B cell (primary cell): Measurements from ENCODE around the gene TANGO6. TPM values are rescaled to one million over a fixed set of nuclear protein-coding genes. Genes with fewer than 3 reads are reported as not detected.

Experiments used
- ATAC-seq: fragments of 200-7000 bp; cut with Tn5 transposase; one replicate; pipeline ENCODE4 v1.10.0; 2021; ENCODE audit warnings: low read depth, mild to moderate bottlenecking, moderate number of reproducible peaks, moderate library complexity
- CTCF ChIA-PET: fragments of 350-600 bp; sonication (Branson Sonifier 250); formaldehyde crosslinking; loops from one replicate; lab custom pipeline; 2021; ENCODE audit warnings: antibody characterized with exemption, inconsistent platforms; lab: Charles Lee
- POLR2A ChIA-PET: fragments of 350-600 bp; sonication (Branson Sonifier 250); formaldehyde crosslinking; loops from one replicate; lab custom pipeline; 2021; ENCODE audit warnings: antibody characterized with exemption; lab: Charles Lee
- DNase-seq: peaks from one replicate; pipeline ENCODE4 v3.0.0; 2013
- H2AFZ ChIP-seq: 2 replicates; pipeline ENCODE4 v1.6.1; 2012; ENCODE audit warnings: mild to moderate bottlenecking, low read depth, low read length; ENCODE audit not compliant: insufficient read depth, poor library complexity, severe bottlenecking
- H3K27ac ChIP-seq, 2 donors: 1 replicate in 1 of 2; 2 replicates in 1 of 2; pipeline ENCODE4 v1.5.1; 2012 to 2013; ENCODE audit warnings: low read length in 2 of 2, mild to moderate bottlenecking in 2 of 2, moderate library complexity in 1 of 2
- H3K27me3 ChIP-seq, 4 experiments: fragments of 200-600 bp in 1 of 4; sonication (generic) in 1 of 4; replicated peaks in 1 of 4; 1 replicate in 2 of 4; 2 replicates in 2 of 4; pipeline versions ENCODE4 v1.6.1 to v1.7.0; 2013 to 2016; ENCODE audit warnings: low read length in 3 of 4, mild to moderate bottlenecking in 2 of 4, mixed read lengths in 1 of 4, moderate library complexity in 1 of 4; ENCODE audit not compliant: insufficient read depth in 4 of 4, control insufficient read depth in 3 of 4; ENCODE audit errors: control extremely low read depth in 1 of 4
- H3K36me3 ChIP-seq, 2 experiments: replicated peaks in 1 of 2; 1 replicate in 1 of 2; 2 replicates in 1 of 2; pipeline versions ENCODE4 v1.6.1 to v1.7.1; 2013; ENCODE audit warnings: low read length in 1 of 2; ENCODE audit not compliant: insufficient read depth in 2 of 2, control insufficient read depth in 1 of 2; ENCODE audit errors: control extremely low read depth in 1 of 2, extremely low read depth in 1 of 2
- H3K4me1 ChIP-seq, 2 donors: fragments of 200-600 bp in 1 of 2; sonication (generic) in 1 of 2; 1 replicate in 1 of 2; 2 replicates in 1 of 2; pipeline versions ENCODE4 v1.5.1 to v1.6.1; 2013 to 2017; ENCODE audit warnings: low read length in 2 of 2; ENCODE audit not compliant: control insufficient read depth in 2 of 2, insufficient read depth in 2 of 2
- H3K4me2 ChIP-seq: replicated peaks from 2 replicates; pipeline ENCODE3; 2012; ENCODE audit warnings: mild to moderate bottlenecking, low read depth, low read length; ENCODE audit not compliant: poor library complexity, severe bottlenecking
- H3K4me3 ChIP-seq, 5 experiments: fragments of 200-600 bp in 1 of 5; sonication (generic) in 1 of 5; 1 replicate in 3 of 5; 2 replicates in 2 of 5; pipeline versions ENCODE4 v1.5.1 to v1.7.0; 2011 to 2016; ENCODE audit warnings: low read length in 4 of 5, mild to moderate bottlenecking in 4 of 5, low read depth in 2 of 5, control low read depth in 1 of 5, moderate library complexity in 1 of 5; ENCODE audit not compliant: insufficient read depth in 1 of 5; ENCODE audit errors: control extremely low read depth in 1 of 5, extremely low read depth in 1 of 5
- H3K79me2 ChIP-seq: fragments of 200-600 bp; sonication (generic); one replicate; pipeline ENCODE4 v1.6.0; 2016; ENCODE audit warnings: low read length; ENCODE audit not compliant: control insufficient read depth, insufficient read depth
- H3K9ac ChIP-seq: fragments of 200-600 bp; sonication (generic); 2 replicates; pipeline ENCODE4 v1.6.1; 2017; ENCODE audit warnings: mild to moderate bottlenecking, low read length, moderate library complexity
- H3K9me3 ChIP-seq, 3 donors: one replicate each; pipeline versions ENCODE4 v1.6.1 to v1.7.1; 2013; ENCODE audit warnings: low read length in 2 of 3; ENCODE audit not compliant: control insufficient read depth in 2 of 3, insufficient read depth in 1 of 3; ENCODE audit errors: control extremely low read depth in 1 of 3
- H4K20me1 ChIP-seq: 2 replicates; pipeline ENCODE4 v1.6.0; 2012; ENCODE audit warnings: mild to moderate bottlenecking, low read length; ENCODE audit not compliant: insufficient read depth, control insufficient read depth, poor library complexity, severe bottlenecking
- H3K27ac Mint-ChIP-seq: one replicate; pipeline ENCODE4 v1.8.0; 2021; ENCODE audit warnings: mixed read lengths
- H3K27me3 Mint-ChIP-seq: one replicate; pipeline ENCODE4 v1.8.0; 2021; ENCODE audit warnings: mixed read lengths
- H3K4me1 Mint-ChIP-seq: one replicate; pipeline ENCODE4 v1.8.0; 2021; ENCODE audit warnings: mixed read lengths
- H3K4me3 Mint-ChIP-seq: one replicate; pipeline ENCODE4 v1.8.0; 2021; ENCODE audit warnings: mixed read lengths
- H3K9me3 Mint-ChIP-seq: one replicate; pipeline ENCODE4 v1.8.0; 2022; ENCODE audit warnings: mixed read lengths; ENCODE audit not compliant: insufficient read depth
- CTCF ChIP-seq: fragments of 200-600 bp; IDR thresholded peaks from one replicate; pipeline ENCODE4 v1.8.0; 2022; ENCODE audit warnings: antibody characterized with exemption, mild to moderate bottlenecking
- EZH2 ChIP-seq: IDR thresholded peaks from 2 replicates; pipeline ENCODE4 v1.6.1; 2012; ENCODE audit warnings: borderline replicate concordance, low read depth, mild to moderate bottlenecking, moderate library complexity, low read length; ENCODE audit not compliant: insufficient read depth, poor library complexity, severe bottlenecking
- WGBS: methylation state at CpG from one replicate; pipeline ENCODE4 v1.1.5; 2013; ENCODE audit warnings: missing lambda C conversion rate; ENCODE audit not compliant: insufficient coverage; 5-methylcytosine and 5-hydroxymethylcytosine counted together
- intact Hi-C: fragments of 100-400 bp; cut with micrococcal nuclease; formaldehyde crosslinking; loops from one replicate; pipeline ENCODE4 v1.10.0; 2022
- polyA plus RNA-seq: library from polyadenylated mRNA; depleted of rRNA; stranded (reverse); fragments of >200 nt; gene quantifications from 2 replicates; pipeline ENCODE4 v1.2.3, GENCODE V29; 2012
- total RNA-seq, 2 donors: library from RNA; stranded (reverse); fragments of 120-200 nt in 1 of 2; gene quantifications; 1 replicate in 1 of 2; 2 replicates in 1 of 2; pipeline versions ENCODE4 v1.2.3 to v1.2.4, GENCODE V29; 2013 to 2022

TANGO6 gene
- total and polyA plus RNA-seq, 2 donors (not counting 1 experiment from before 2014, with no cell fraction given) = 8.0 to 42.8 TPM

GRCh38 chr16:69031877-69032301, 188.6 kb downstream of the TANGO6 start:
- Histone ChIP-seq H3K4me3 (no peak overlapping the region), H3K4me2 (no peak overlapping the region), H4K20me1 (no peaks in the 10 kb centered on the region), H3K79me2 (no peaks in the 10 kb centered on the region), H3K4me1 (no peaks in the 10 kb centered on the region), H3K27me3 (no peaks in the 10 kb centered on the region), H3K9me3 (no peaks in the 10 kb centered on the region), H3K9ac (no peak overlapping the region), H2AFZ (no peak overlapping the region), H3K36me3 (peaks cover 3 to 14% of the 10 kb centered on the region in 2 experiments), H3K27ac (no peak overlapping the region)
- no peak overlapping the region for H3K27ac Mint-ChIP-seq
- POLR2A ChIA-PET = no interaction called here
- H3K4me3 Mint-ChIP-seq = no peak overlapping the region
- WGBS = 97% methylated on average over 8 of the region's 8 CpGs
- TF ChIP-seq CTCF (no peak), EZH2 (no peak)
- H3K4me1 Mint-ChIP-seq = no peaks in the 10 kb centered on the region
- CTCF ChIA-PET = no interaction called here
- H3K27me3 Mint-ChIP-seq = no peaks in the 10 kb centered on the region
- ATAC-seq (no peak), DNase-seq (no peak)
- no peaks in the 10 kb centered on the region for H3K9me3 Mint-ChIP-seq
- intact Hi-C loops = no loop called here

GRCh38 chr16:69033151-69033949, 190.0 kb downstream of the TANGO6 start:
- H3K79me2 ChIP-seq = no peaks in the 10 kb centered on the region
- H2AFZ ChIP-seq = no peak overlapping the region
- no peak overlapping the region for H3K4me2 ChIP-seq
- H3K27me3 Mint-ChIP-seq = no peaks in the 10 kb centered on the region
- DNase-seq (no peak), ATAC-seq (no peak)
- intact Hi-C loops = no loop called here
- no peak overlapping the region for H3K27ac Mint-ChIP-seq
- H3K4me1 ChIP-seq = no peaks in the 10 kb centered on the region
- CTCF ChIA-PET = interaction anchor here (0.6 kb wide), 1 partner anchor 69 kb away, joined by 3 read pairs; no protein-coding TSS in a partner anchor
- no peak overlapping the region for H3K4me3 ChIP-seq
- no peaks in the 10 kb centered on the region for H3K9me3 Mint-ChIP-seq
- WGBS = 97% methylated on average over 7 of the region's 8 CpGs
- POLR2A ChIA-PET = no interaction called here
- no peaks in the 10 kb centered on the region for H4K20me1 ChIP-seq
- peaks cover 3 to 14% of the 10 kb centered on the region in 2 experiments for H3K36me3 ChIP-seq
- no peaks in the 10 kb centered on the region for H3K27me3 ChIP-seq
- H3K9ac ChIP-seq = no peak overlapping the region
- no peaks in the 10 kb centered on the region for H3K4me1 Mint-ChIP-seq
- no peak overlapping the region for H3K27ac ChIP-seq
- no peaks in the 10 kb centered on the region for H3K9me3 ChIP-seq
- TF ChIP-seq CTCF (no peak), EZH2 (no peak)
- no peak overlapping the region for H3K4me3 Mint-ChIP-seq
